ENCODE results near the gene TRPC4AP.
"Not testable (repeated sequence)": the region's sequence is repeated elsewhere in the genome, so short reads cannot be mapped to it uniquely, and the experiment has no call there.

TRPC4AP gene

GRCh38 chr20:35104685-35105295 is 12.2 kb upstream of the TRPC4AP start:
- DNase-seq = no peak

- no peak for DNase-seq
Observed at GRCh38 chr20:35101620-35102019, 9.0 kb upstream of the TRPC4AP start.

GRCh38 chr20:35093267-35093884 is 769 bp upstream of the TRPC4AP start:
- DNase-seq = no peak

GRCh38 chr20:35091816-35092523 is 637 bp downstream of the TRPC4AP start:
- no peak for DNase-seq

- DNase-seq = no peak
Observed at GRCh38 chr20:35088231-35089145, 4.1 kb downstream of the TRPC4AP start.

- no peak for DNase-seq
Observed at GRCh38 chr20:35087791-35088190, 4.8 kb downstream of the TRPC4AP start.

- DNase-seq = no peak
Observed at GRCh38 chr20:35087355-35087754, 5.3 kb downstream of the TRPC4AP start.

- DNase-seq = no peak
Observed at GRCh38 chr20:35085477-35086225, 7.0 kb downstream of the TRPC4AP start.

- DNase-seq = no peak
Observed at GRCh38 chr20:35084998-35085397, 7.6 kb downstream of the TRPC4AP start.

GRCh38 chr20:35080348-35080642 is 12.3 kb downstream of the TRPC4AP start:
- DNase-seq = not testable (repeated sequence)

GRCh38 chr20:35079472-35080347 is 12.9 kb downstream of the TRPC4AP start:
- DNase-seq = no peak

- no peak for DNase-seq
Observed at GRCh38 chr20:35077872-35078271, 14.7 kb downstream of the TRPC4AP start.

- no peak for DNase-seq
Observed at GRCh38 chr20:35077341-35077740, 15.3 kb downstream of the TRPC4AP start.

- not testable (repeated sequence) for DNase-seq
Observed at GRCh38 chr20:35071436-35072153, 21.0 kb downstream of the TRPC4AP start.

- DNase-seq = no peak
Observed at GRCh38 chr20:35066194-35066593, 26.4 kb downstream of the TRPC4AP start.

GRCh38 chr20:35065181-35065580 is 27.4 kb downstream of the TRPC4AP start:
- DNase-seq = no peak

GRCh38 chr20:35063168-35063567 is 29.4 kb downstream of the TRPC4AP start:
- no peak for DNase-seq

- no peak for DNase-seq
Observed at GRCh38 chr20:35062478-35062877, 30.1 kb downstream of the TRPC4AP start.

- no peak for DNase-seq
Observed at GRCh38 chr20:35060168-35060567, 32.4 kb downstream of the TRPC4AP start.

GRCh38 chr20:35059612-35060011 is 33.0 kb downstream of the TRPC4AP start:
- no peak for DNase-seq

- DNase-seq = no peak
Observed at GRCh38 chr20:35059110-35059509, 33.5 kb downstream of the TRPC4AP start.
